ENCODE measurements around the gene CDHR5.

CDHR5 gene

DNA sequence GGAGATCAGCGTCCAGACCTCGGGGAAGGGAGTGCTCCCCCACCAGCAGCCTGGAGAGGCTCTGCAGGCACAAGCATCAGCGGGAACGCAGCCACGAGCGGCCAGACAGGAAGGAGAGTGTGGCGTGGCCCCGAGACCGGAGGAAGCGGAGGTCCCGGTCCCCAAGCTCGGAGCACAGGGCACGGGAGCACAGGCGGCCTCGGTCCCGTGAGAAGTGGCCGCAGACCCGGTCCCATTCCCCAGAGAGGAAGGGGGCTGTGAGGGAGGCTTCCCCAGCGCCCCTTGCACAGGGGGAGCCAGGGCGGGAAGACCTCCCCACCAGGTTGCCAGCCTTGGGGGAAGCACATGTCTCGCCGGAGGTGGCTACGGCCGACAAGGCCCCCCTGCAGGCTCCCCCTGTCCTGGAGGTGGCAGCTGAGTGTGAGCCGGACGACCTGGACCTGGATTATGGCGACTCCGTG lies 15.9 kb downstream of the CDHR5 start:
- DNase-seq, result no peak

DNA sequence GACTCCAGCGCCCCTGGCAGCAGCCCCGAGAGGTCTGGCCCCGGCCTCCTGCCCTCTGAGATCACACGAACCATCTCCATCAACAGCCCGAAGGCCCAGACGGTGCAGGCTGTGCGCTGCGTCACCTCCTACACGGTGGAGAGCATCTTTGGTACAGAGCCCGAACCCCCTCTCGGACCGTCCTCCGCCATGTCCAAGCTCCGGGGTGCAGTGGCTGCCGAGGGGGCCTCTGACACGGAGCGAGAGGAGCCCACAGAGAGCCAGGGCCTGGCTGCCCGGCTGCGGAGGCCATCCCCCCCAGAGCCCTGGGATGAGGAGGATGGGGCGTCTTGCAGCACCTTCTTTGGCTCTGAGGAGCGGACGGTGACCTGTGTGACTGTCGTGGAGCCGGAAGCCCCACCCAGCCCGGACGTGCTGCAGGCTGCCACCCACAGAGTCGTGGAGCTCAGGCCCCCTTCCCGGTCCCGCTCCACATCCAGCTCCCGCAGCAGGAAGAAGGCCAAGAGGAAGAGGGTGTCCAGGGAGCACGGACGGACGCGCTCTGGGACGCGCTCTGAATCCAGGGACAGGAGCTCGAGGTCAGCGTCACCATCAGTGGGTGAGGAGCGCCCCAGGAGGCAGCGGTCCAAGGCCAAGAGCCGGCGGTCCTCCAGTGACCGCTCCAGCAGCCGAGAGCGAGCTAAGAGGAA lies 16.6 kb downstream of the CDHR5 start:
- no peak for DNase-seq

DNA sequence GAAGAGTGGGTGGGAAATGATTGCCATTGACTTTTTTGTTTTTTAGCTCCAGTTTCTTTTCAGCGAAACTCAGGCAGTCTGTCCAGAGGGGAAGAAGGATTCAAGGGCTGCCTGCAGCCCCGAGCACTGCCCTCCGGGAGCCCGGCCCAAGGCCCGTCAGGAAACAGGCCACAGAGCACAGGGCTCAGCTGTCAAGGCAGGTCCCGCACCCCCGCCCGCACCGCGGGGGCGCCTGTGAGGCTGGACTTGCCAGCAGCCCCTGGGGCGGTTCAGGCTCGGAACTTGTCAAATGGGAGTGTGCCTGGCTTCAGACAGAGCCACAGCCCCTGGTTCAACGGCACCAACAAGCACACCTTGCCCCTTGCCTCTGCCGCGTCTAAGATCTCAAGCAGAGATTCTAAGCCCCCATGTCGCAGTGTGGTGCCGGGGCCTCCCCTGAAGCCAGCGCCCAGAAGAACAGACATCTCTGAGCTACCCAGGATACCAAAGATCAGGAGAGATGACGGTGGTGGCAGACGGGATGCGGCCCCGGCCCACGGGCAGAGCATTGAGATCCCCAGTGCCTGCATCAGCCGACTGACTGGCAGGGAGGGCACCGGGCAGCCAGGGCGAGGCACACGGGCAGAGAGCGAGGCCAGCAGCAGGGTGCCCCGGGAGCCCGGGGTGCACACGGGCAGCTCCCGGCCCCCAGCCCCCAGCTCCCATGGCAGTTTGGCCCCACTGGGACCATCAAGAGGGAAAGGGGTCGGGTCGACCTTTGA lies 17.6 kb downstream of the CDHR5 start:
- DNase-seq, result no peak

GRCh38 chr11:606245-606644 lies 18.5 kb downstream of the CDHR5 start:
- DNase-seq, result no peak

GRCh38 chr11:605286-606129 lies 19.2 kb downstream of the CDHR5 start:
- DNase-seq, result no peak

- no peak for DNase-seq
Observed at GRCh38 chr11:603154-603553, 21.6 kb downstream of the CDHR5 start.

GRCh38 chr11:601573-602245 lies 23.0 kb downstream of the CDHR5 start:
- no peak for DNase-seq

DNA sequence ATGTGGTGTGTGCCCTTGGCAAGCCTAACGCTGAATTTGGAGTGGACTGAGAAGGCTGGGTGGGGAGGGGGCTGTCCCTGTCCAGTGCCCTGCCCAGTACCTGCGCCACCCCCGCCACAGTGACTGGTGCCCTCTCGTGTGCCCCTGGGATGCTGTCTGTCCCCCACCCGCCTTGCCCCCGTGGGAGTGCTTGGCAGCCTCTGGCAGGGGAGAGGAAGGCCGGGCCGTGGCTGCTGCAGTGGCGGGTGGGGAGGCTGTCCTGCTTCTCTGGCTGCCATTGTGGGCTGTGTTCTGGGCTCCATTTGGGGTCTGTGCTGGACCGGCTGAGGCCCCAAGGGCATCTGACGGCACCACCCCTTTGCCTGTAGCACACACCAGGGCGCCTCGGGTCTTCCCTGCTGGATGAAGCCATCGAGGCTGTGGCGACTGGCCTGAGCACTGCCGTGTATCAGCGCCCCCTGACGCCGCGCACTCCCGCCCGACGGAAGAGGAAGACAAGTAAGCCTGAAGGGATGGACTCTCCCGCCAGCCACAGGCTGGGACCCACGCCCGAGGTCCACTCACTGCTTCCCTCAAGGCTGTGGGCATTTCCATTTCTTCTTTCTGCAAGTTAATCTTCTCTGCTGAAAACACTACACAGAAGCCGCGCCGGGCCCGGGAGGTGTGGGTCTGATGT lies 26.6 kb downstream of the CDHR5 start:
- no peak for DNase-seq

GRCh38 chr11:597166-597725 lies 27.5 kb downstream of the CDHR5 start:
- DNase-seq, result no peak

DNA sequence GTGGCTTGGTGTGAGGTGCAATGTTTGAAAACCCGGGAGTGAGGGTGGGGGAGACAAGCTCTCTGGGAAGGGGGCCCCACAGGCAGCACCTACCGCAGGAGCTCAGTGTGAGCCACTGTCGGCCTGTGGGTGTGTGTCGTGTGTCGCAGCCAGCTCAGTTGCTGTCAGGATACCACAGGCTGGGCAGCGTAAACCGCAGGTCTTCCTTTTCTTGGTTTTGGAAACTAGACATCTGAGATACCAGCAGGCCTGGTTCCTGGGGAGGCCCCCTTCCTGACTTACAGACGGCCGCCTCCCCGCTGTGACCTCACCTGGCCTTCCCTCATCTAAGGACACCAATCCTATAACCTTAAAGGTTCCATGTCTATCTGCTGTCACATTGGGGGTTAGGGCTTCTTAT lies 28.4 kb downstream of the CDHR5 start:
- no peak for DNase-seq

- DNase-seq, result no peak
Observed at GRCh38 chr11:595400-595799, 29.4 kb downstream of the CDHR5 start.

GRCh38 chr11:593347-593746 lies 31.4 kb downstream of the CDHR5 start:
- no peak for DNase-seq

DNA sequence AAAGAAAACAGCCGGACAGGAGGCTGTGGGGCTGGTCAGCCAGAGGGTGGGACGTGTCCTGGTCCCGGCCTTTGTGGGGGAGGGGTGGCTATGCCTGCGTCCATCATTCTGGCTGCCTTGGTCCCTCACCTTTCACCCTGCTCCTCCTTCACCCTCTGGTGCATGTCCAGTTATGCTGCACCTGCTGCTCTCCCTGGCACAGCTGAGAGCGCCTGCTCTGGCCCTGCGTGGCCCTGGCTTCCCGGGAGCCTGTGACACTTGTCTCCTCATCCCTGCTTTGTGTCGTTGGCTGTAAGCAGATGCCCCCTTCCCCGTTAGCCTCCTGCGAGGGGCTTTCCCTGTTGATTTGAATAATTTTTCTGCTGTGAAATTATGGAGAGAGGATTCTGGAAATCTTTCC lies 31.8 kb downstream of the CDHR5 start:
- DNase-seq, result no peak

GRCh38 chr11:592501-592900 lies 32.3 kb downstream of the CDHR5 start:
- no peak for DNase-seq

DNA sequence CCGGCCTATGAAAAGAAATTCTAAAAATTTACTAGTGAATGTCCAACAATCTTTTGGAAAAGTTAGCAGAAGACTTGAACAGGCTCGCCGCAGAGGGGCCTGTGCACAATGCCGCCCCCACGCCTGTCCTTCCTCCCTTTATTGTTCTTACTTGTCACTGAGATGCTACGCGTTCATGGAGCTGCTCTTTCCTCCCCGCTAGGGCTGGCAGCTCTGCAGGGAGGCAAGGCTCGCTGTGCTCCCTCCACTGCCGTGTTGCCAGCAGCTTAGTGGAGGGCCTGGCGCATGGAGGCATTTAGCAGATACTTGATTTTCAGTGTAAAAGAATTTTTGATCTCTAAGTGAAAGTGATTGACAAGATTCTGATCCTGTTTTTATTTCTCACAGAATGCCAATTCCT lies 33.8 kb downstream of the CDHR5 start:
- DNase-seq, result no peak

DNA sequence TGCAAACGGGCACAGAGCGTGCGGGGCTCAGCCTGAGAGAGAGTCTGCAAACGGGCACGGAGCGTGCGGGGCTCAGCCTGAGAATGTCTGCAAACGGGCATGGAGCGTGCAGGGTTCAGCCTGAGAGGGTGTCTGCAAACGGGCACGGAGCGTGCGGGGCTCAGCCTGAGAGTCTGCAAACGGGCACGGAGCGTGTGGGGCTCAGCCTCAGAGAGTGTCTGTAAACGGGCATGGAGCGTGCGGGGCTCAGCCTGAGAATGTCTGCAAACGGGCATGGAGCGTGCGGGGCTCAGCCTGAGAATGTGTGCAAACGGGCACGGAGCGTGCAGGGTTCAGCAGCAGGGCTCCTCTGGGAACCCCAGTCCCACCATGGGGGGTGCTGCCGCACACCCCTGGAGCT lies 35.0 kb downstream of the CDHR5 start:
- DNase-seq, result no peak

DNA sequence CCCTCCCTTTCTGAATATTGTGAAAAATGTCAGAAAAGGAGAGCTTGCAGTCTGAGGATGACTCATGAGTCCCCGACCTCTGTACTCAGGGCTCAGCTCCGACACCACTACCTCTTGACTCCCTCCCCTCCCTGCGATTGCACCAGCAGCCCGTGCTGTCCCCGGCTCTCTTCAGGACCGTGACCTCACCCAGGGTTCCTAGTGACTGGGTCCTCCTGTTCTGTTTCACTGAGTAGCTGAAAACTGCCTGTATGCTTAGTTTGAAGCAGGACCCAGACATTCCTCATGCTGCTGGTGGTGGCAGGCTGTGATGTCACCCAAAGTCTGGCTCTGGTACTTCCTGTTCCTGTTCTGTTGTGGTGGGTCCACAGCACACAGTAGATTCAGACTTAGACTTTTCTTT lies 36.8 kb downstream of the CDHR5 start:
- no peak for DNase-seq

GRCh38 chr11:587546-587945 lies 37.2 kb downstream of the CDHR5 start:
- DNase-seq, result no peak

GRCh38 chr11:586376-587316 lies 38.1 kb downstream of the CDHR5 start:
- no peak for DNase-seq

DNA sequence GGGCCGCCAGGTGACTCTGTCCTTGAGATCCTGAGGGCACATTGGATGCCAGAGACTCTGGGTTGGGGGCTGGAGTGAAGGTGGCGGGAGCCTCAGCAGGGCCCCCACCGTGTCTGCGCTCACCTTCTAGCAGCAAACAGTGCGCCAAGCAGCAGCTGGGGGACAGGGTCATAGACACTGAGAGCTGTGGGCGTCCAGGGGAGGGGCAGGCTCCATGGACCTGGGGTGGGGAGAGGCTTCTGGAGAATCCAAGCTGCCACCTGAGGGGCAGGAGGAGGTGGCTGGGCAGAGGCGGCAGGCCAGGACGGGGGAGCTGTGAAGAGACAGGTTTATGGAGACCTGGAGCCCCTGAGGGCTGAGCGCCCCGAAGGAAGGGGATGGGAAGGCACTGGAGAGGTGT lies 40.5 kb downstream of the CDHR5 start:
- DNase-seq, result no peak

- DNase-seq, result no peak
Observed at GRCh38 chr11:581752-582151, 43.0 kb downstream of the CDHR5 start.

All from DMS79 treated with DMSO at 0.1 percent for 48 hours (cell line).